Measurements from ENCODE around the gene OR6B2. TPM values are rescaled to one million over a fixed set of nuclear protein-coding genes. Genes with fewer than 3 reads are reported as not detected.

OR6B2 gene
- polyA plus RNA-seq, 4 donors, result not detected

DNA sequence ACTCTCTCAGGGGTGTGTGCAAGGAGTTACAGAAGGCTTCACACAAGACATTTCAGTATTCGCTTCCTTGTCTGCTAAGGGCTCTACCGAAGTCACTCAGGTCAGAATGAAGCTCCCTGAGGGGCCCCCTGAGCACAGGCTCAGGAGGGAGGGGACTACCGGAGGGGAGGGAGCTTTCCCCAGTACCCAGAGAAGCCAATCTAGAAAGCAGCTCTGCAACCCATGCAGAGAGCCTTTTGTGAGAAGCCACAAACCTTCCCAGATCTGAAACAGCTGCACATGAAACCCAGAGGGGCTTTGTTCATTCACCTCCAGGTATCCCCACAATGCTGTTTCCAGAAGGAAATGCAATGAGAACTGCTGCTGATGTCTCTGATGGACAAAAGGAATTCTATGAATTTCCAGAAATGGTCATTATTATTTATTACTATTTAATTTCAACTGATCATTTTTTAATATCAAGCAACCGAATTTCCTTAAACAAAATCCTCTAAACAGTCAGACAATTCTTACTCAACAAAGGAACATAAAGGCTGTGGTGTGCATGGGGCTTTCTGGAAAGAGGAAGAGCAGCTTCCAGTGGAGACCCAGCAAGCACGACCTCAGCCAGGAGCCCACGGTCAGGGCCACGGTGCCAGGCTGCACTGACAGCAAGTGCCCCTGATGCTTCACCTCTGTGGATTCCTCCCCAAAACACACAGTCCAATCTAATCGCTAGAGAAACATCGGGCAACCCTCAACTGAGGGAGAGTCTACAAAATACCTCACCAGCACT lies 47.0 kb downstream of the OR6B2 start:
- DNase-seq (ENCODE audit: low read depth in 4 of 4, low spot score in 3 of 4), result no peak

Other genes with a start within 250 kb of the OR6B2 start
- gene NDUFA10, start 5.1 kb downstream of the OR6B2 start, polyA plus RNA-seq (ENCODE audit: insufficient read length in 4 of 4), result 100 to 1,000 TPM in 3 of 4 donors, 10 to 100 TPM in 1; 95.9 to 135 (median 130) TPM
- gene OR6B3, start 23.1 kb upstream of the OR6B2 start, polyA plus RNA-seq (ENCODE audit: insufficient read length in 4 of 4), result not detected
- 100 to 1,000 TPM in 1 of 4 donors, 10 to 100 TPM in 3; 69.2 to 105 (median 78.3) TPM for gene COPS9, start 105.9 kb upstream of the OR6B2 start, polyA plus RNA-seq (ENCODE audit: insufficient read length in 4 of 4)
- gene OTOS, start 110.2 kb upstream of the OR6B2 start, polyA plus RNA-seq (ENCODE audit: insufficient read length in 4 of 4), result under 1 TPM in 2 of 4 donors, not detected in 2; 0.31 to 0.34 TPM

Data from right renal pelvis (tissue), 4 donors.